Gastroesophageal sphincter (tissue), 3 donors: ENCODE measurements around the gene HDGFL2.

Experiments
- CTCF ChIP-seq, 4 experiments: fragments of 200-600 bp in 2 of 4; fragments of 450-650 bp in 2 of 4; sonication (generic) in 1 of 4; IDR thresholded peaks; one replicate each; pipeline ENCODE4 v1.5.1; 2017 to 2019; ENCODE audit warnings: antibody characterized with exemption in 4 of 4, mild to moderate bottlenecking in 2 of 4, moderate library complexity in 2 of 4
- EP300 ChIP-seq: sonication (generic); formaldehyde crosslinking; IDR thresholded peaks from one replicate; pipeline ENCODE4 v1.6.1; 2017; ENCODE audit warnings: antibody characterized with exemption, mild to moderate bottlenecking
- POLR2AphosphoS5 ChIP-seq: sonication (generic); formaldehyde crosslinking; IDR thresholded peaks from one replicate; pipeline ENCODE4 v1.6.1; 2017; ENCODE audit warnings: antibody characterized with exemption

- no peak for TF ChIP-seq POLR2AphosphoS5
- TF ChIP-seq CTCF (IDR thresholded peaks at IDR 0.05) = no peak
- no peak for TF ChIP-seq EP300
These were observed 10.7 kb downstream of the HDGFL2 start for GRCh38 chr19:4482721-4483364.
